HG02885 (cell line): ENCODE measurements around the gene PDLIM7.
"Not testable (repeated sequence)": the region's sequence is repeated elsewhere in the genome, so short reads cannot be mapped to it uniquely, and the experiment has no call there.

Source experiments
- ATAC-seq: cut with Tn5 transposase; IDR thresholded peaks from one replicate; pipeline ENCODE4 v1.9.1; 2021; ENCODE audit warnings: mild to moderate bottlenecking; ENCODE audit not compliant: unreplicated experiment, poor library complexity

Gene PDLIM7

GRCh38 chr5:177493795-177494345 is 3.5 kb downstream of the PDLIM7 start:
- no peak for ATAC-seq

GRCh38 chr5:177492841-177493240 is 4.6 kb downstream of the PDLIM7 start:
- no peak for ATAC-seq

- ATAC-seq = no peak
Observed at GRCh38 chr5:177491983-177492746, 5.2 kb downstream of the PDLIM7 start.

- peak; percentile 45 for ATAC-seq
Observed at GRCh38 chr5:177491429-177491945, 5.9 kb downstream of the PDLIM7 start.

DNA sequence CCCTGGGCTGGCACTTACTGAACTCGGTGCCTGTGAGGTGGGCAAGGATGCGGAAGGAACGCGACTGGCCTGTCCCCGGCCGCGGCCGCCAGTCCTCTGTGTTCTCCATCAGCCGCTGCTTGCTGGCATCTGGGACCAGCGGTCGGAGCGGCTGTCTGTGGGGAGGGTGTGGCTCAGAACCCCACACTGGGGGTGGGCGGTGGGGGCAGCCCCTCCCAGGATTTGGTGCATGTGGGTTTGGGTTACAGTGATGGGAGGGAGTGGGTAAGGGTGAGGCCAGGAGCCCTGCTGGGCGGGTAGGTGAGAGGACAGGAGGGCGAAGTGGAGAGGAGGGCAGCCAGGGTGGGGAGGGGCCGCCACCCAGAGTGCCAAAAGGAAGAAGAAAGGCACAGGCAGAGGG is 6.4 kb downstream of the PDLIM7 start:
- ATAC-seq = no peak

GRCh38 chr5:177490311-177490991 is 7.0 kb downstream of the PDLIM7 start:
- ATAC-seq = no peak

DNA sequence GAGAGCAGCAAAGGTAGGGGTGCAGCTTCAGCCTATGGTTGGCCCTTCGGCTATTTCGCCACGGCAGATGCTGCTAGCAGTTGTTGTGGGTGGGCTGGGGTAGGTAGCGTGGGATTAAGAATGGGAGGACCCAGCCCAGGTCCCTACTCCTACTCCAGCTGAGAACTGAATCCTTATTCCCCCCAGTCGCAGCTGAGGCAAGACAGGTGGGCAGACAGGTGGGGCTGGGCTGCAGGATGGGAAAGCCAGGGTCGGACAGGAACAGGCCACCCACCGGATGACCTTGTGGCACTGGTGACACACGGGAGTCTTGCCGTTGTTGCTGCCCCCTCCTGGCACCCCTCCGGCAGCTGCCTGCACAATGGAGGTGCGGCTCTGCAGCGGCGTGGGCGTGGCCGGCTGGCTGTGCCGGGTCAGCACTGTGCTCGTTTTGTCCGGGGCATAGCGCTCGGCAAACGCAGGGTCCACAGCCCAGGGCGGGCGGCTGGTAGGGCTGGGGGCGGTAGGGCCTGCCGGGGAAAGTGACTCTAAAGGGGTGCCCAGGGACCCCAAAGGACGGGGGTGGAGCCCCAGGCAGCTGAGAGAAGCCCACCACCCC is 8.2 kb downstream of the PDLIM7 start:
- ATAC-seq = no peak

- ATAC-seq = no peak
Observed at GRCh38 chr5:177487975-177488374, 9.4 kb downstream of the PDLIM7 start.

DNA sequence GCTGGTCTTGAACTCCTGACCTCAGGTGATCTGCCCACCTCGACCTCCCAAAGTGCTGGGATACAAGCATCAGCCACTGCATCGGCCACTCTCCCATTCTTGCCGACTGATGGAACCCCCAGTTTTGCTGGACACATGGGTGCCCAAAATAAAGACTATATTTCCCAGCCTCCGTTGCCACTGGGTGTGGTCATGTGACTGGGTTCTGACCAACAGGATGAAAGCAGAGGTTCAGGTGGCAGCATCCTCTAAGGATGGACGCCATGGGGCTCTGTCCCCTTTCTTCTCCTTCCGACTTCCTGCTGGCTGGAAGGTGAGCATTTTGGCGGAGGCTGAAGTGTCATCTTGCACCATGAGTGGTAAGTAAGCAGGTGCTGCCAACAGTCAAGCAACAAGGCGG is 10.3 kb downstream of the PDLIM7 start:
- no peak for ATAC-seq

DNA sequence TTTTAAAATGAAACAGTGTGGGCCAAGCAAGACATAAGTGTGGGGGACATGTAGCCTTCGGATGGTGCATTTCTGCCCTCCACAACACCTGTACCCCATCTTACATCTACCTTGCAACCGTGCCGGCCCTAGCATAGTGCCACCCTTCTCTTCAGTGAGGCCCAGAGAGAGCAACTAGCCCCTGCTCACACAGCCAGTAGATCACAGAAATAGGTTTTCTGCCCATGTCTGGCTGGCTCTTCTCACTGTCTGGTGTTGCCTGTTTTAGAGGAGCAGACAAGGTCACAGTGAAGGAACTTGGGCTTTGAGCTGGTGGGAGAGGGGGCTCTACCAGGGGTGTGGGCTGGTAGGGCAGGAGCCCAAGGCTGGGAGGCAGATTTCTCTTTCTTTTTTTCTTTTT is 11.1 kb downstream of the PDLIM7 start:
- ATAC-seq = no peak

- not testable (repeated sequence) for ATAC-seq
Observed at GRCh38 chr5:177485753-177486152, 11.7 kb downstream of the PDLIM7 start.

- no peak for ATAC-seq
Observed at GRCh38 chr5:177484902-177485549, 12.4 kb downstream of the PDLIM7 start.

GRCh38 chr5:177483994-177484901 is 13.2 kb downstream of the PDLIM7 start:
- no peak for ATAC-seq

DNA sequence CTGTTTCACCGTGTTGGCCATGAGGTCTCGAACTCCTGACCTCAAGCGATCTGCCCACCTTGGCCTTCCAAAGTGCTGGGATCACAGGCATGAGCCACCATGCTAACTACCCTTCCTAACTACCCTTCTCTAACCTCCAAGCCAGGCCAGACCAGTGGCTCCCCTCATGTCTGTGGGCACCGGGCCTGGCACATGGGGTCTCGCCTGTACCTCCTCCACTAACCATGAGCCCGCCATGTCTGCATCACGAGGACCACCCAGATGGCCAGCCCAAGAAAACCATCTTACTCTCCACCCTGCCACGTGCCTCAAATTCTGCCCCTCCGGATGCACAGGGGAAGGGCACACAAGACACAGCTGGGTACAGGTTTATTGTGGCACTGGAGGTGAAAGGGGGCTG is 14.4 kb downstream of the PDLIM7 start:
- no peak for ATAC-seq

DNA sequence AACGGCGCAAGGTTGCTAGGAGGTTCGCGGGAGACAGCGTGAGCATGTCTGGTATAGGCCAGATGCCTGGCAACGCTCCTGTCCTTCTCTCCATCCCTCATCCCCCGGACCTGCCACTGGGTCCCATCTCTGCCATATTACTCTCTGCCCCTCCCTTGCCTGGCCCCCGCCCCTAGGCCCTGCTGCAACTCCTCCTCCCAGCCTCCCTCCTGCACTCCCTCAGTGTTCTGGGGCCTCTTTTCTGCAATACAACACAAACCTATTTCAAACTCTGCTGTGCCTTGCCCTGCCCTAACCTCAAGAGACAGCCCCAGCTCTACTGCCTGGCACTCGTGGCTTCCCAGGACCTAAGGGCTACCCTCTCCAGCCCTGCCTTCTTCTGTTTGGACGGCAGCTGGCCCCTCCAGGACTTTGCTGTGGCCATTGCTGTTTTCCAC is 15.0 kb downstream of the PDLIM7 start:
- ATAC-seq = no peak

DNA sequence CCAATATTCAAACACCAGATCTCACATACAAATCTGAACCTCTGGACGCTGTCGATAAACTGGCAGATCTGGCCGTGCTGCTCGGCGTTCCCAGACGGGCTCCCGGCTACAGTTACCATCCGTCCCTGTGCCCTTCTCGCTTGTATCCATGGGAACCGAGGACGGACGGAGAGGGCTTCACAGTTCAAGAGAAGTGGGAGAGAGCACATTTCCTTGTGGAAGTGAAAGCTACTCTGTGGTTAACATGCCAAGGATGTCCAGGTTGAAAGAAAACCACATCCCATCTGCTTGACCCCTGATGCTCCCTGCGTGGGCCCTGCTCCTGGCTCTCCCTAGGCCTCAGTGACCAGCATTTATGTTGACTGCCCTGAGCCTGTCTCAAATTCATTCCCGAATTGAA is 17.6 kb downstream of the PDLIM7 start:
- ATAC-seq = no peak

DNA sequence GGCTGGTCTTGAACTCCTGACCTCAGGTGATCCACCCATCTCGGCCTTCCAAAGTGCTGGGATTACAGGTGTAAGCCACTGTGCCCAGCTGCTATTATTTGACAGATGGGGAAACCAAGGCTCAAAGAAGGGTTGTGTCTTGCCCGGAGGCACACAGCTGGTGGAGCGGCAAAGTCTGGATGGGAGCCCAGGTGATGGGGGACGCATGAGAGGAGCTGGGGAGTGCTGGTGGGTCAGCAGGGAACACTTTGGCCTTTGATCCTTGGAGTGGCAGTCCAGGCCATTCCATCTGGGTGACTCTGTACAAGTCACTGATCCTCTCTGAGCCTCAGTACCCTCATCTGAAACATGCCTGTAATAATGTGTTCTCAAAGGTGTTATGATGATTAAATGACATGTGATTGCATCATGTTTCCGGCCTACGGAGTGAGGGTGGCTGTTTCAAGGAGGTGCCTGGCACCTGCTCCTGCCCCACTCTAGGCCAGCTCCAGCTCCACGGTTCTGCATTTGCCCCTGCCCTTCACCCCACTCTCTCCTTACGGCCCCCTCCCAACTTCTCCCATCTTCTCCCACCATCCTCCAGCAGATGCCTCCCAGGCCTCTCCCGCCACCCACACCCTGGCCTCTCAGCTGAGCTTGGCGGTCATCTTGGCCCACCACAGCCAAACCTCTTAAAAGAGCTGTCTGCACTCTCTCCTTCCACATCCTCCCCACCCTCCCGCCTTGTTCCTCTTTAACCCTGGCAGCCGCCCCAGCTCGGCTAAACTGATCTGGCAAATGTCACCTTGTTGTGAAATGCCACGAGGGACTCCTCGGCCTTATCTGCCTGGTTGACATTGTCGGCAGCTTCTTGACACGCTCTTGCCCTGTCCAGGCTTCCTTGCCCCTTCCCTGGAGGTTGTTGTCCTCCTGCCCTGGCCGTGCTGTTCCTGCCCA is 18.4 kb downstream of the PDLIM7 start:
- ATAC-seq = no peak

DNA sequence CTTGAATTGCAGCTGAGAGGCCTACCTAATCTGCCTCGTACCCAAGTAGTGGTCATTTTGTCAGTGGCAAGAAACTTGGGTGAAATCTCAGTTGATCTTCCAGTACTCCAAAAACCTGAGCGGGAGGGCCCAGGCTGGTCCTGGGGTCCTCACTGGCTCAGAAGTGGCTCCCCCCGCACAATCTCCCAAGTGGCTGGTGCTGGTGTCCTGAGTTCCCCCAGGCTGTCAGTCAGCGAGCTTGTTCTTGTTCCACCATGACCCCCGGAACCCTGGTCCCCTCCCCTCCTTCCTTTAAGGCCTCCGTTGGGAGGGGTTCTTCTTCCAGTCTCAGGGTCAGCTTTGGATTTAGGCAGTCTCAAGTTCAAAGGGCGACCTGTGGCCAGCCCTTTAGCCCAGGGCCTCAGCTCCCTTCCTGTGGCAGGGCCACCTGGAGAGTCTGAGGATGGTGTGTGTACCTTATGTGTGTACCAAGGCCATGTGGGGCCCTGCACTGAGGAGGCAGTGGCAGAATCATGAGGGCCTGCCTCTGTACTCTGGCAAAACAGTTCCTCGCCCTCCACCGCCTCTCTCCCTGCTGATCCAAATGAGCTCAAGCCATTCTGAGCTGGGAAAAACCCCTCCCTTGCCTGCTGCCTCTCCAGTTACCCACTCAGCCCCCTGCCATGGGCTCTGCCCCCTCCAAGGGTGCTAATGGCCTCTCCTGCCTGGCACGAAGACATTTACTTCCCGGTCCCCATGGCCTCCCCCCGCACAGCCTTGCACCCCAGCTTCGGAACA is 19.5 kb downstream of the PDLIM7 start:
- ATAC-seq = no peak
